BJ (cell line): ENCODE data around the gene TOM1L2. TPM values are rescaled to one million over a fixed set of nuclear protein-coding genes. Genes with fewer than 3 reads are reported as not detected.

Source experiments
- CTCF ChIA-PET: fragments of 350-600 bp; formaldehyde crosslinking; extraction: SDS; loops from one replicate; lab custom pipeline; 2021; ENCODE audit warnings: antibody characterized with exemption, inconsistent platforms; lab: Yijun Ruan, JAX
- POLR2A ChIA-PET: fragments of 300-600 bp; sonication (Branson Sonifier 250); formaldehyde crosslinking; extraction: SDS; loops from one replicate; lab custom pipeline; 2021; ENCODE audit warnings: antibody characterized with exemption; lab: Charles Lee
- DNase-seq: peaks from one replicate; pipeline ENCODE4 v3.0.0-alpha.2; 2011; ENCODE audit warnings: low read depth
- H3K27me3 ChIP-seq: 2 replicates; pipeline ENCODE4 v1.6.0; 2011; ENCODE audit warnings: low read length; ENCODE audit not compliant: control insufficient read depth, insufficient read depth
- H3K36me3 ChIP-seq: 2 replicates; pipeline ENCODE4 v1.5.1; 2011; ENCODE audit warnings: low read length; ENCODE audit not compliant: control insufficient read depth, insufficient read depth
- H3K4me3 ChIP-seq: 2 replicates; pipeline ENCODE4 v1.5.1; 2011; ENCODE audit warnings: low read depth, mild to moderate bottlenecking, control low read depth, low read length
- CTCF ChIP-seq: IDR thresholded peaks from 2 replicates; pipeline ENCODE4 v1.5.1; 2011; ENCODE audit warnings: low read depth, mild to moderate bottlenecking, control low read depth, inconsistent platforms, low read length, moderate library complexity; ENCODE audit not compliant: insufficient read depth
- polyA plus RNA-seq: library from polyadenylated mRNA; depleted of rRNA; stranded (reverse); fragments of >200 nt; gene quantifications from 2 replicates; pipeline ENCODE4 v1.2.3, GENCODE V29; 2011

The TOM1L2 gene
- polyA plus RNA-seq, 1 experiment, result 39.6 TPM

GRCh38 chr17:17848311-17849082, 123.7 kb downstream of the TOM1L2 start:
- no peak for TF ChIP-seq CTCF
- no peak for DNase-seq
- no peak overlapping the region for H3K4me3 ChIP-seq
- peaks cover 2% of the 10 kb centered on the region for H3K36me3 ChIP-seq
- no peaks in the 10 kb centered on the region for H3K27me3 ChIP-seq
- CTCF ChIA-PET, result interaction anchor here (1.2 to 2.4 kb wide), 6 partner anchors 9 to 168 kb away, joined by 3 to 10 read pairs (median 4); no protein-coding TSS in a partner anchor
- POLR2A ChIA-PET, result interaction anchor here (0.6 kb wide), 1 partner anchor 11 kb away, joined by 3 read pairs; no protein-coding TSS in a partner anchor

- CTCF ChIA-PET, result interaction anchor here (1.2 to 2.0 kb wide), 4 partner anchors 10 to 168 kb away, joined by 3 to 5 read pairs (median 4); no protein-coding TSS in a partner anchor
- Histone ChIP-seq H3K36me3 (peaks cover 2% of the 10 kb centered on the region), H3K27me3 (no peaks in the 10 kb centered on the region), H3K4me3 (no peak overlapping the region)
- POLR2A ChIA-PET, result no interaction called here
- TF ChIP-seq CTCF, result no peak
- no peak for DNase-seq
Measured at GRCh38 chr17:17847726-17848125, 124.5 kb downstream of the TOM1L2 start.

GRCh38 chr17:17847118-17847689, 125.0 kb downstream of the TOM1L2 start:
- TF ChIP-seq CTCF, result no peak
- POLR2A ChIA-PET, result no interaction called here
- no peak overlapping the region for H3K4me3 ChIP-seq
- H3K36me3 ChIP-seq, result peaks cover 2% of the 10 kb centered on the region
- no peaks in the 10 kb centered on the region for H3K27me3 ChIP-seq
- DNase-seq, result no peak
- CTCF ChIA-PET, result interaction anchor here (1.2 to 2.0 kb wide), 3 partner anchors 12 to 167 kb away, joined by 3 to 5 read pairs (median 3); no protein-coding TSS in a partner anchor

GRCh38 chr17:17846645-17847044, 125.6 kb downstream of the TOM1L2 start:
- CTCF ChIA-PET, result interaction anchor here (2.0 kb wide), 1 partner anchor 14 kb away, joined by 5 read pairs; no protein-coding TSS in a partner anchor
- POLR2A ChIA-PET, result no interaction called here
- Histone ChIP-seq H3K4me3 (no peak overlapping the region), H3K36me3 (peaks cover 2% of the 10 kb centered on the region), H3K27me3 (no peaks in the 10 kb centered on the region)
- no peak for TF ChIP-seq CTCF
- DNase-seq, result no peak

GRCh38 chr17:17846003-17846402, 126.2 kb downstream of the TOM1L2 start:
- DNase-seq, result no peak
- POLR2A ChIA-PET, result no interaction called here
- CTCF ChIA-PET, result no interaction called here
- Histone ChIP-seq H3K4me3 (no peak overlapping the region), H3K27me3 (no peaks in the 10 kb centered on the region), H3K36me3 (peaks cover 2% of the 10 kb centered on the region)
- no peak for TF ChIP-seq CTCF
